ENCODE results near the gene EIF3K. TPM values are rescaled to one million over a fixed set of nuclear protein-coding genes. Genes with fewer than 3 reads are reported as not detected.

Gene EIF3K
- total and polyA plus RNA-seq, 10 of the 15 experiments (the other 5 are each of a cell fraction or from before 2014, with no cell fraction given), result 330 to 927 (median 436) TPM

- TF ChIP-seq CBX5 (IDR thresholded peaks at IDR 0.05; ENCODE audit: low read depth) (no peak), MYB (IDR thresholded peaks at IDR 0.05; ENCODE audit: borderline replicate concordance, low read depth, low read length) (no peak), YY1 (IDR thresholded peaks at IDR 0.05; ENCODE audit: low read depth, low read length) (no peak), STAT3 (IDR thresholded peaks at IDR 0.05; ENCODE audit: low read depth, low read length) (no peak), NFIC (IDR thresholded peaks at IDR 0.05; ENCODE audit: low read depth, low read length) (peak; percentile 75), NFYA (IDR thresholded peaks at IDR 0.05; ENCODE audit: borderline replicate concordance, low read depth, low read length) (no peak), PAX8 (IDR thresholded peaks at IDR 0.05) (no peak), ZBED1 (IDR thresholded peaks at IDR 0.05; ENCODE audit: borderline replicate concordance) (0 out of 2 replicates have a peak, but pooled peaks have one; percentile 55), NR2C2 (IDR thresholded peaks at IDR 0.05; ENCODE audit: borderline replicate concordance, control insufficient read depth, insufficient read length, low read depth) (no peak), POU2F2 (IDR thresholded peaks at IDR 0.05; ENCODE audit: borderline replicate concordance, low read depth, low read length) (no peak), ATF2 (IDR thresholded peaks at IDR 0.05; ENCODE audit: low read length) (peak; percentile 59; the same call in 1 of the 2 replicates), HSF1 (IDR thresholded peaks at IDR 0.05; ENCODE audit: low read depth, low read length) (no peak), RUNX3 (IDR thresholded peaks at IDR 0.05; ENCODE audit: low read length) (peak; percentile 92), TAF1 (IDR thresholded peaks at IDR 0.05; ENCODE audit: borderline replicate concordance, low read depth, low read length) (no peak), MEF2B (IDR thresholded peaks at IDR 0.05; ENCODE audit: partially characterized antibody, poor library complexity, severe bottlenecking) (no peak), HDGF (IDR thresholded peaks at IDR 0.05) (no peak), IKZF2 (IDR thresholded peaks at IDR 0.05) (peak in 1 of 2 experiments; percentile 35; a peak in 1 of 4 replicates), STAT1 (conservative IDR thresholded peaks at IDR 0.05) (no peak), E2F4 (IDR thresholded peaks at IDR 0.05; ENCODE audit: low read depth, low read length) (no peak), EGR1 (IDR thresholded peaks at IDR 0.05; ENCODE audit: borderline replicate concordance in 1 of 2, low read depth in 2 of 2, low read length in 2 of 2) (no peak), ESRRA (IDR thresholded peaks at IDR 0.05; ENCODE audit: low read length) (no peak), EED (IDR thresholded peaks at IDR 0.05; ENCODE audit: low read depth) (peak; percentile 46; the same call in 1 of the 2 replicates), RELA (IDR thresholded peaks at IDR 0.05; ENCODE audit: borderline replicate concordance, partially characterized antibody) (no peak), SIN3A (IDR thresholded peaks at IDR 0.05; ENCODE audit: low read depth, low read length) (no peak), WRNIP1 (IDR thresholded peaks at IDR 0.05; ENCODE audit: borderline replicate concordance, low read depth, low read length) (no peak), IRF4 (IDR thresholded peaks at IDR 0.05; ENCODE audit: low read depth, low read length) (0 out of 2 replicates have a peak, but pooled peaks have one; percentile 7), SPI1 (IDR thresholded peaks at IDR 0.05; ENCODE audit: borderline replicate concordance, insufficient read depth, low read depth, low read length) (0 out of 2 replicates have a peak, but pooled peaks have one; percentile 9)
These were observed 36.3 kb downstream of the EIF3K start (continued) for GRCh38 chr19:38655148-38655824.

Measured in GM12878 (cell line).